ENCODE results near the gene KRT26. TPM values are rescaled to one million over a fixed set of nuclear protein-coding genes. Genes with fewer than 3 reads are reported as not detected.

Gene KRT26
- total RNA-seq, 1 experiment from 2014 or later: not detected

DNA sequence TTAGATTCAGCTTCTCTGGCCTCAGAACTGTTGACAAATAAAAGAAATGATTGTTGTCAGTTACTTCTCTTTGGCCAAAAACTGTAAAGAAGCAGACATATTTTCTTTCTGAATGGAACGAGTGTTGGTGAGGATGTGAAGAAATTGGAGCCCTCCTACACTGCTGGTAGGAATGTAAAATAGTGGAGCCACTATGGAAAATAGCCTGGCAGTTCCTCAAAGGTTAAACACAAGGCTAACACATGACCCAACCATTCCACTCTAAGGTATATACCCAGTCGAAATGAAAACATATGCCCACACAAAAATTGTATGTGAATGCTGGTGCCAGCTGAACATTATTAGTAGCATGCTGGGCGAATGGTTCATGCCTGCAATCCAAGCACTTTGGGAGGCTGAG is 54.2 kb downstream of the KRT26 start:
- Histone ChIP-seq H4K20me1 (ENCODE audit: control insufficient read depth, insufficient read depth, insufficient read length) (no peaks in the 10 kb centered on the region), H2BK20ac (ENCODE audit: low read depth, low read length, poor library complexity, severe bottlenecking) (no peak overlapping the region), H3K23ac (ENCODE audit: insufficient read length, low read depth, low read length) (no peak overlapping the region), H3K23me2 (ENCODE audit: insufficient read length, low read depth, low read length, poor library complexity, severe bottlenecking) (no peaks in the 10 kb centered on the region), H4K91ac (ENCODE audit: insufficient read length, low read depth, low read length) (no peak overlapping the region), H3K4ac (ENCODE audit: low read depth, low read length) (no peak overlapping the region), H2BK15ac (ENCODE audit: low read depth, low read length) (no peak overlapping the region), H3K56ac (ENCODE audit: insufficient read length, low read depth, low read length) (no peak overlapping the region), H3K4me1 (ENCODE audit: insufficient read depth, low read length) (no peaks in the 10 kb centered on the region), H3K79me2 (ENCODE audit: insufficient read depth, low read length) (no peaks in the 10 kb centered on the region), H4K8ac (replicated peaks; ENCODE audit: insufficient read length, low read depth, low read length) (no peak overlapping the region), H3K4me2 (ENCODE audit: insufficient read depth, insufficient read length, low read length) (no peak overlapping the region), H3K27me3 (ENCODE audit: insufficient read depth, low read length) (no peaks in the 10 kb centered on the region), H3K9me3 (ENCODE audit: control insufficient read depth, low read depth, low read length) (no peaks in the 10 kb centered on the region), H2AFZ (ENCODE audit: low read length) (no peak overlapping the region), H4K5ac (ENCODE audit: insufficient read length, low read depth, low read length) (no peak overlapping the region), H3K79me1 (ENCODE audit: insufficient read depth, low read depth, low read length, poor library complexity, severe bottlenecking) (no peaks in the 10 kb centered on the region), H3K18ac (ENCODE audit: insufficient read length, low read depth, low read length) (no peak overlapping the region), H3K14ac (ENCODE audit: insufficient read depth, low read length) (no peak overlapping the region), H2BK5ac (ENCODE audit: insufficient read length, low read length) (no peak overlapping the region), H2BK120ac (ENCODE audit: low read depth, low read length, poor library complexity, severe bottlenecking) (no peak overlapping the region), H3K9ac (ENCODE audit: extremely low read depth, insufficient read length, low read length) (no peak overlapping the region), H2BK12ac (ENCODE audit: insufficient read length, low read depth, low read length) (no peak overlapping the region), H3T11ph (ENCODE audit: low read length) (no peak overlapping the region), H3K27ac (ENCODE audit: insufficient read length, low read depth, low read length) (no peak overlapping the region), H2AK5ac (ENCODE audit: insufficient read length, low read length) (no peak overlapping the region)
- Mint-ChIP-seq H3K27ac (no peak overlapping the region), H3K4me1 (peaks cover 0 to 2% of the 10 kb centered on the region in 2 experiments; a peak in 2 of 4 replicates), H3K9me3 (peaks cover 0 to 2% of the 10 kb centered on the region in 2 experiments; a peak in 1 of 5 replicates), H3K4me3 (no peak overlapping the region), H3K27me3 (ENCODE audit: low read depth) (peaks cover 10% of the 10 kb centered on the region), H3K36me3 (ENCODE audit: insufficient read depth in 1 of 3, low read depth in 3 of 3) (no peaks in the 10 kb centered on the region; a peak in 1 of 7 replicates)
- no CpG with 5 or more reads among the region's 3 CpGs for WGBS (ENCODE audit: extremely low coverage, insufficient read length, low lambda C conversion rate)
- DNase-seq: no peak
- TF ChIP-seq, protein P1, sequence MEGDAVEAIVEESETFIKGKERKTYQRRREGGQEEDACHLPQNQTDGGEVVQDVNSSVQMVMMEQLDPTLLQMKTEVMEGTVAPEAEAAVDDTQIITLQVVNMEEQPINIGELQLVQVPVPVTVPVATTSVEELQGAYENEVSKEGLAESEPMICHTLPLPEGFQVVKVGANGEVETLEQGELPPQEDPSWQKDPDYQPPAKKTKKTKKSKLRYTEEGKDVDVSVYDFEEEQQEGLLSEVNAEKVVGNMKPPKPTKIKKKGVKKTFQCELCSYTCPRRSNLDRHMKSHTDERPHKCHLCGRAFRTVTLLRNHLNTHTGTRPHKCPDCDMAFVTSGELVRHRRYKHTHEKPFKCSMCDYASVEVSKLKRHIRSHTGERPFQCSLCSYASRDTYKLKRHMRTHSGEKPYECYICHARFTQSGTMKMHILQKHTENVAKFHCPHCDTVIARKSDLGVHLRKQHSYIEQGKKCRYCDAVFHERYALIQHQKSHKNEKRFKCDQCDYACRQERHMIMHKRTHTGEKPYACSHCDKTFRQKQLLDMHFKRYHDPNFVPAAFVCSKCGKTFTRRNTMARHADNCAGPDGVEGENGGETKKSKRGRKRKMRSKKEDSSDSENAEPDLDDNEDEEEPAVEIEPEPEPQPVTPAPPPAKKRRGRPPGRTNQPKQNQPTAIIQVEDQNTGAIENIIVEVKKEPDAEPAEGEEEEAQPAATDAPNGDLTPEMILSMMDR (conservative IDR thresholded peaks at IDR 0.05): no peak

Other genes starting within 250 kb of the KRT26 start
- gene CCR7, start 206.7 kb downstream of the KRT26 start, total RNA-seq (2021): 0.31 TPM in 1 of 2 replicates, not detected in the other
- gene SMARCE1, start 124.4 kb downstream of the KRT26 start, total RNA-seq (2021): 122 and 126 TPM in 2 replicates
- 0.13 and 0.18 TPM in 2 replicates for gene KRT222, start 107.0 kb downstream of the KRT26 start, total RNA-seq (2021)
- not detected in 2 replicates for gene KRT24, start 68.4 kb downstream of the KRT26 start, total RNA-seq (2021)
- gene KRT25, start 16.9 kb downstream of the KRT26 start, total RNA-seq (2021): not detected in 2 replicates
- gene KRT27, start 10.3 kb upstream of the KRT26 start, total RNA-seq (2021): not detected in 2 replicates
- gene KRT28, start 27.8 kb upstream of the KRT26 start, total RNA-seq (2021): not detected in 2 replicates
- 24.0 and 28.4 TPM in 2 replicates for gene KRT10, start 50.4 kb upstream of the KRT26 start, total RNA-seq (2021)
- not detected in 2 replicates for gene KRT12, start 95.0 kb upstream of the KRT26 start, total RNA-seq (2021)
- not detected in 2 replicates for gene KRT20, start 113.0 kb upstream of the KRT26 start, total RNA-seq (2021)
- not detected in 2 replicates for gene KRT23, start 165.4 kb upstream of the KRT26 start, total RNA-seq (2021)
- gene KRT39, start 194.7 kb upstream of the KRT26 start, total RNA-seq (2021): not detected in 2 replicates
- not detected in 2 replicates for gene KRT40, start 212.1 kb upstream of the KRT26 start, total RNA-seq (2021)
- not detected in 2 replicates for gene KRTAP3-3, start 222.0 kb upstream of the KRT26 start, total RNA-seq (2021)
- not detected in 2 replicates for gene KRTAP3-2, start 227.7 kb upstream of the KRT26 start, total RNA-seq (2021)
- gene KRTAP3-1, start 236.9 kb upstream of the KRT26 start, total RNA-seq (2021): not detected in 2 replicates